K562 (cell line): ENCODE data around the gene NOTCH1. TPM values are rescaled to one million over a fixed set of nuclear protein-coding genes. Genes with fewer than 3 reads are reported as not detected.

Source experiments
- ASH1L ChIP-seq: fragments of 450-650 bp; IDR thresholded peaks from 2 replicates; pipeline ENCODE4 v1.6.1; 2018; ENCODE audit warnings: borderline replicate concordance, mild to moderate bottlenecking, low read depth; ENCODE audit not compliant: partially characterized antibody
- ATF7 ChIP-seq: fragments of 450-650 bp; IDR thresholded peaks from 2 replicates; pipeline ENCODE4 v1.7.1; 2014; ENCODE audit warnings: mild to moderate bottlenecking, moderate library complexity
- BCL6 ChIP-seq: fragments of 250-450 bp; sonication (Bioruptor Pico); IDR thresholded peaks from 2 replicates; pipeline ENCODE4 v1.4.0; 2020
- BMI1 ChIP-seq: fragments of 150-350 bp; IDR thresholded peaks from 2 replicates; pipeline ENCODE4 v1.6.1; 2014; ENCODE audit warnings: low read length
- EHMT2 ChIP-seq: fragments of 450-650 bp; IDR thresholded peaks from 2 replicates; pipeline ENCODE4 v1.6.1; 2018; ENCODE audit warnings: antibody characterized with exemption
- ELF2 ChIP-seq: fragments of 250-450 bp; sonication (Bioruptor Pico); IDR thresholded peaks from 2 replicates; pipeline ENCODE4 v1.5.0; 2021; ENCODE audit warnings: mild to moderate bottlenecking
- FOXK1 ChIP-seq: sonication (generic); formaldehyde crosslinking; IDR thresholded peaks from 2 replicates; pipeline ENCODE4 v1.8.0; 2022; ENCODE audit warnings: missing genetic modification reagents, mild to moderate bottlenecking, borderline replicate concordance
- MYNN ChIP-seq, 2 experiments: sonication (generic); formaldehyde crosslinking in 1 of 2; IDR thresholded peaks; 2 replicates each; pipeline versions ENCODE4 v1.5.0 to v1.6.1; 2016 to 2020; ENCODE audit warnings: antibody characterized with exemption in 1 of 2, missing genetic modification reagents in 1 of 2
- NONO ChIP-seq, 2 experiments: fragments of 200-400 bp in 1 of 2; fragments of 450-650 bp in 1 of 2; formaldehyde crosslinking in 1 of 2; IDR thresholded peaks; 2 replicates each; pipeline ENCODE4 v1.6.1; 2017; ENCODE audit warnings: low read depth in 2 of 2, mild to moderate bottlenecking in 2 of 2, moderate library complexity in 2 of 2, low read length in 1 of 2
- NR4A1 ChIP-seq, 2 experiments: fragments of 250-450 bp in 1 of 2; fragments of 450-650 bp in 1 of 2; sonication (Bioruptor Pico) in 1 of 2; IDR thresholded peaks; 2 replicates each; pipeline versions ENCODE4 v1.4.0 to v1.6.1; 2016 to 2020; ENCODE audit warnings: mild to moderate bottlenecking in 2 of 2, missing compliant biosample characterization in 1 of 2, missing genetic modification characterization in 1 of 2, moderate library complexity in 1 of 2
- NRF1 ChIP-seq, 2 experiments: fragments of 450-650 bp; IDR thresholded peaks in 1 of 2; conservative IDR thresholded peaks in 1 of 2; 2 replicates each; pipeline ENCODE4 v1.6.1; 2014; ENCODE audit warnings: mild to moderate bottlenecking in 2 of 2
- RBM17 ChIP-seq: fragments of 200-400 bp; formaldehyde crosslinking; IDR thresholded peaks from 2 replicates; pipeline ENCODE4 v1.6.1; 2017; ENCODE audit warnings: low read depth, mild to moderate bottlenecking, low read length, borderline replicate concordance
- SAP30 ChIP-seq: fragments of 200-600 bp; sonication (generic); IDR thresholded peaks from 2 replicates; pipeline ENCODE4 v1.6.1; 2012; ENCODE audit warnings: borderline replicate concordance, low read depth, mild to moderate bottlenecking, moderate library complexity, low read length, control low read depth, inconsistent platforms; ENCODE audit not compliant: insufficient read depth, poor library complexity, severe bottlenecking
- SIN3B ChIP-seq: fragments of 450-650 bp; IDR thresholded peaks from 2 replicates; pipeline ENCODE4 v1.6.1; 2017; ENCODE audit warnings: low read depth, mild to moderate bottlenecking, moderate library complexity
- SOX6 ChIP-seq: fragments of 450-650 bp; IDR thresholded peaks from 2 replicates; pipeline ENCODE4 v1.6.1; 2014; ENCODE audit warnings: mild to moderate bottlenecking
- TCFL5 ChIP-seq: fragments of 250-450 bp; sonication (Bioruptor Pico); conservative IDR thresholded peaks from 2 replicates; pipeline ENCODE4 v1.6.1; 2021; ENCODE audit warnings: mild to moderate bottlenecking, moderate library complexity, matching md5 sums
- YBX1 ChIP-seq: fragments of 450-650 bp; IDR thresholded peaks from 2 replicates; pipeline ENCODE4 v1.7.1; 2016; ENCODE audit warnings: mild to moderate bottlenecking
- ZNF3 ChIP-seq: fragments of 250-450 bp; sonication (Bioruptor Pico); IDR thresholded peaks from 2 replicates; pipeline ENCODE4 v1.5.0; 2021; ENCODE audit warnings: mild to moderate bottlenecking, moderate library complexity
- ZNF449 ChIP-seq: fragments of 250-450 bp; sonication (Bioruptor Pico); IDR thresholded peaks from 2 replicates; pipeline ENCODE4 v1.8.0; 2022; ENCODE audit warnings: moderate library complexity, mild to moderate bottlenecking, inconsistent platforms
- ZNF518B ChIP-seq: fragments of 250-450 bp; sonication (Bioruptor Pico); IDR thresholded peaks from 2 replicates; pipeline ENCODE4 v1.5.0; 2021; ENCODE audit warnings: mild to moderate bottlenecking, moderate library complexity
- ZZZ3 ChIP-seq: fragments of 450-650 bp; IDR thresholded peaks from 2 replicates; pipeline ENCODE4 v1.6.1; 2016; ENCODE audit warnings: antibody characterized with exemption, mild to moderate bottlenecking, moderate library complexity
- polyA plus RNA-seq, 8 experiments: library from polyadenylated mRNA; depleted of rRNA in 4 of 8; stranded (reverse) in 5 of 8; unstranded in 3 of 8; fragments of >200 nt; fragmentation: Nextera tagmentation in 2 of 8; fragmentation: Illumina TruSeq in 1 of 8; extraction: Ambion mirVana in 2 of 8; extraction: Trizol in 1 of 8; gene quantifications; 2 replicates each; pipeline versions ENCODE4 v1.2.1 to v1.2.3, GENCODE V29; 2011 to 2014; ENCODE audit warnings: inconsistent platforms in 1 of 8, missing spikeins in 1 of 8
- total RNA-seq, 7 experiments: library from RNA; depleted of rRNA in 6 of 7; stranded (reverse); fragments of >200 nt in 6 of 7; fragmentation: Illumina TruSeq in 2 of 7; extraction: Trizol in 2 of 7; gene quantifications; 2 replicates each; pipeline versions ENCODE4 v1.2.1 to v1.2.3, GENCODE V29; 2011 to 2021; ENCODE audit warnings: low replicate concordance in 1 of 7
- TF ChIP-seq, protein P1 (sequence below): fragments of 200-800 bp; sonication (Bioruptor generic); IDR thresholded peaks from 2 replicates; pipeline ENCODE4 v1.6.1; 2017; ENCODE audit warnings: missing genetic modification characterization, missing compliant biosample characterization

NOTCH1 gene
- total and polyA plus RNA-seq, 9 of the 15 experiments (the other 6 are each of a cell fraction or from before 2014, with no cell fraction given) = 0.03 to 31.4 (median 2.3) TPM

DNA sequence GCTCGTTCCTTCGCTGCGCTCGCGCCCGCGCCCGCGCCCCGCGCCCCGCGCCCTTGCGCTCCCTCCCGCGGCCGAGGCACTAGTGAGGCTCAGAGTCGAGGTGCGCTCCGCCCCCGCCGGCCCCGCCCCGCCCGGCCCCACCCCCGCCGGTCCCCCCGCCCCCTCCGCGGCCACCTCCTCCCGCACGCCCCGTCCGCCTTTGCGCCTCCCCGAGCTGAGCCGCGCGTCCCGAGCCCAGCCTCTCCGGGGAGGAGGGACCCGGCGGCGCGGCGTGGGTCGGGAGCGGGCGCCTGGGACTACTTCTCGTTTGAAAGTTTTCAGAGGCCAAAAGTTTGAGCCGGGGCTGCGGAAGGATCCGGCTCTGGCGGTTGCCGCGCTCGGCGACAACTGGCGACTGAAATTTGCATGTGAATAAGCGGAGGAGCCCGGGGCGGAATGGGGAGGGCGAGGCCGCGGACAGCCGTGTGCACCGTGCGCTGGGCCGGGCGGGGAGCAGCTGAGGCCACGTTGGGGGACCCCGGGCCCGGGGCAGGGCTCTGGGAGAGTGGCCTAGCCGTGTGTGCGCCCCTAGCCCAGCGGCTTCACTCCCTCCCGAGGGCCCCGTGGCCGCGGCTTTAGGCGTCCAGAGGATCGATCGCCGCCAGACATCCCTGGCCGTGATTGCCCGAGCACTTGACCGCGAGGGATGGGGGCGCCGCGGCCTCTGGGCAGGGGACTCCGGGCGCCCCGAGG lies at the start of gene NOTCH1 (continued):
- TF ChIP-seq SIN3B (no peak), BMI1 (no peak), ATF7 (peak; percentile 58; the same call in 1 of the 2 replicates), NONO (IDR thresholded peaks at IDR 0.05; ENCODE audit: low read depth in 2 of 2, low read length in 1 of 2) (no peak), ZNF518B (CRISPR knock-in tag) (no peak), MYNN (IDR thresholded peaks at IDR 0.05) (no peak), MYNN (CRISPR knock-in tag; IDR thresholded peaks at IDR 0.05) (no peak), SAP30 (no peak), BCL6 (CRISPR knock-in tag) (no peak), ELF2 (CRISPR knock-in tag) (no peak), RBM17 (no peak), SOX6 (peak; percentile 56; the same call in 1 of the 2 replicates), TCFL5 (no peak), NRF1 (conservative IDR thresholded peaks at IDR 0.05 in 1 of 2, IDR thresholded peaks at IDR 0.05 in 1 of 2) (no peak; a peak in 1 of 4 replicates), ZNF3 (CRISPR knock-in tag) (no peak), NR4A1 (CRISPR knock-in tag; IDR thresholded peaks at IDR 0.05) (0 out of 2 replicates have a peak, but pooled peaks have one; percentile 45), NR4A1 (tag; IDR thresholded peaks at IDR 0.05) (no peak), ZZZ3 (no peak), YBX1 (no peak), ASH1L (no peak), ZNF449 (CRISPR knock-in tag) (no peak), FOXK1 (CRISPR knock-in tag) (no peak), EHMT2 (no peak)
- TF ChIP-seq, protein P1, sequence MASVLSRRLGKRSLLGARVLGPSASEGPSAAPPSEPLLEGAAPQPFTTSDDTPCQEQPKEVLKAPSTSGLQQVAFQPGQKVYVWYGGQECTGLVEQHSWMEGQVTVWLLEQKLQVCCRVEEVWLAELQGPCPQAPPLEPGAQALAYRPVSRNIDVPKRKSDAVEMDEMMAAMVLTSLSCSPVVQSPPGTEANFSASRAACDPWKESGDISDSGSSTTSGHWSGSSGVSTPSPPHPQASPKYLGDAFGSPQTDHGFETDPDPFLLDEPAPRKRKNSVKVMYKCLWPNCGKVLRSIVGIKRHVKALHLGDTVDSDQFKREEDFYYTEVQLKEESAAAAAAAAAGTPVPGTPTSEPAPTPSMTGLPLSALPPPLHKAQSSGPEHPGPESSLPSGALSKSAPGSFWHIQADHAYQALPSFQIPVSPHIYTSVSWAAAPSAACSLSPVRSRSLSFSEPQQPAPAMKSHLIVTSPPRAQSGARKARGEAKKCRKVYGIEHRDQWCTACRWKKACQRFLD (CRISPR knock-in tag) = 0 out of 2 replicates have a peak, but pooled peaks have one; percentile 54
